NCI-H2081 (cell line): ENCODE data around the gene FLCN.
"Not testable (repeated sequence)": the region's sequence is repeated elsewhere in the genome, so short reads cannot be mapped to it uniquely, and the experiment has no call there.

Source experiments
- DNase-seq, 2 experiments: peaks; one replicate each; lab custom pipeline; 2025; lab: John Stamatoyannopoulos, UW

Gene FLCN

DNA sequence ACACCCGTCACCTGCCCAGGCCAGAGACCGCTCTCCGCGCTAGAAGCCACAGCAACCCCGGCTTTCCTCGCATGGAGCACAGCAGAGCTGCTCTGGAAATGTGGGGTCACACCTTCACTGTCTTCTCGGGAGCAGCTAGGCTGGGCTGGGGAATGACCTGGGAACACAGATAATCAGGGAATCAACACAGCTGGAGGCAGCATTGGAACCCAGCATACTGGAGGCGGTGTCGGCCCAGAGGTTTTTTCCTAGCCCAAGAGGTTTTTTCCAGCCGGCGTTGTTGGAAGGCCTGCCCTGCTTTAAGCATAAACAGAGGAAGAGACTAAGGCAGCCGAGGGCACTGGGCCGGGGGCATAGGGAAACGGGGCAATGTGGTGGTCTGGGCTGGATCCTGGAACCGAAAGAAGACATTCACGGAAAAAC is 30.0 kb downstream of the FLCN start:
- DNase-seq, result no peak

DNA sequence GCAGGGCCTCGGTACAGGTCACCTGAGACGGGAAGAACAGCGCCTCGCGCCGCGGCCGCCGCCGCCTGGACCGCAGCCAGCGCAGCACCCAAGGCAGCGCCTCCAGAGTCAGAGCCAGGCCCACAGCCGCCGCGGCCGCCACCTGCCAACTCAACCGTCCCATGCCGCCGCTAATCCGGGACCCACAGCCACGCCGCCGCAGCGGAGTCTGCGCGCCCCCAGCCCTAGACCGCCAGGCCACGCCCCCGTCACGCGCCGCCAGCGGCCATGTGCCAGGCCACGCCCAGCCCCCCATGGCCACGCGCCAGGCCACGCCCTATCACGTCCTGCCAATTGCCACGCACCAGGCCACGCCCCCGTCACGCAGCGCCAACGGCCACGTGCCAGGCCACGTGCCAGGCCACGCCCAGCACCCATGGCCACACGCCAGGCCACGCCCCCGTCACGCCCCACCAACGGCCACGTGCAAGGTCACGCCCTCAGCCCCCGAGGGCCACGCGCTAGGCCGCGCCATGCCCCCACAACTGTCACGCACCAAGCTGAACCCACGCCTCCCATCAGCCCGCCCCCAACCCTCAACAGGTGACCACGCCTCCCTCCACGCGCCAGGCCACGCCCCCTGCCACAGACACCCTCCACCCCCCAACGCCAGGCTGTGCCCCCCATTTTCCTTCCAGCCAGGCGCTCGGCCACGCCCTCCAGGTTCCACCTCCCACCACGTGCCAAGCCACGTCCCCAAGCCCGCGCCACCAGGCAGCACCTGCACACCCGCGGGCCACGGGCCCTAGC is 30.6 kb downstream of the FLCN start, which contains the start of gene PLD6:
TSS of gene PLD6 (minus strand) at position 210 of the 789 bp plus-strand sequence. CDS start at position 163, 47 bp downstream.
- DNase-seq, result peak; percentile 57 to 73

DNA sequence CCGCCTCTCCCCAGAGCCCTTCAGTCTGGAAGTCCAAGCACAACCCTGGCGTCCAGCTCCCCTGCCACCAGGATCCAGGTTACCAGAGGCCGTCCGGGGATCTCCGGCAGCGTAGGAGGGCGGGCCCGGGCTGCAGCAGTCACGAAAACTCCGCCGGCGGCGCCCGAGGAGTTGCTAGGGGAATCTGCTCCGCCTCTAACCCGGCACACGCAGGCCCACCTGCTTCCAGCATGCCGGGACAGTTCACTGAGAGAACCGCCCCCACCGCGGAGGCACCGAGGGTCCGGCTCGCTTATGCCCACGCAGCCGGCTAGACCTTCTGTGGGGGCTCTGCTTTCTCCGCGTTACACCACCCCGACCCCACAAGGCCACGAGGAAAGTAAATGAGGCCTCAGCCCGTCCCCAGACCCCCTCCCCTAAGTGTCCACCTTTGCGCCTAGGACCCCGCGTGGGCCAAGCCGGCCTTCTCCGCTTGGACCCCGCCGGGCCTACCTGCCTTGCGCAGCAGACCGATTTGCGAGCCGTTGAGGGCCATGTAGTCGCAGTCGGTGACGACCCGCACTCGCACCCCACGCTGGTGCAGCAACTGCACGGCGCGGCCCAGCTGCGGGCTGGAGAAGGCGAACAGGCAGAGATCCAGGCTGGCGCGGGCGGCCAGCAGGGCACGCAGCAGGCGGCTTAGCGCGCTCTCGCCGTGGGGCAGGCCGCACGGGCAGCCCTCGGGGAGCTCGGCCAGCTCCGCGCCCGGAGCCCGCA is 31.4 kb downstream of the FLCN start:
- peak; percentile 14 to 47 for DNase-seq

DNA sequence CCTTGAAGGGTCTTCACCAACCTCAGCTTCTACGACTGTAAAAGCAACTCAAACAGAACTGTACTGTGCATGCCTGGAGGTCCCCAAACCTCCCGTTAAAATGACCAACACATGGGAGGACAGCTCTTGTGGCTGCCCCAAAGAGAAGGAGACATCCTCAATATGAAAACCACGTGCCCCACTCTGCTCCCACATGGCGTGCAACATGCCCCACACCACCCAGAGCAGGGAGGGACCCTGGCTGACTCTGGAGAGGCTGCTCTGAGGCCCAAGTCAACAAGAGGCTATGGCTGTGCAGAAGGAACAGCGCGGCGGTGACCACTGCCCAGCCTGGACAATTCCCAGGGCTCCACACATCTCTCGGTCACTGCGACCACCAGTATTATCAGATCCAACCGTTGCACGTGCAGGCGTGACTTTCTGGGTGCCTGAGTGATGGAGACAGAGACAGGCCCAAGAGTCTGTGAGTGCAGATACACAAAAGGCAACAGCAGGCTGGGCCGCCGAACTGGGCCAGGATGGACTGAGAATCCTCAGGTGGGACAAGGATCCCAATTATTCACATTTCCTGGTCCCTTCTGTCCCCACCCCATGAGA is 32.2 kb downstream of the FLCN start:
- DNase-seq, result no peak

DNA sequence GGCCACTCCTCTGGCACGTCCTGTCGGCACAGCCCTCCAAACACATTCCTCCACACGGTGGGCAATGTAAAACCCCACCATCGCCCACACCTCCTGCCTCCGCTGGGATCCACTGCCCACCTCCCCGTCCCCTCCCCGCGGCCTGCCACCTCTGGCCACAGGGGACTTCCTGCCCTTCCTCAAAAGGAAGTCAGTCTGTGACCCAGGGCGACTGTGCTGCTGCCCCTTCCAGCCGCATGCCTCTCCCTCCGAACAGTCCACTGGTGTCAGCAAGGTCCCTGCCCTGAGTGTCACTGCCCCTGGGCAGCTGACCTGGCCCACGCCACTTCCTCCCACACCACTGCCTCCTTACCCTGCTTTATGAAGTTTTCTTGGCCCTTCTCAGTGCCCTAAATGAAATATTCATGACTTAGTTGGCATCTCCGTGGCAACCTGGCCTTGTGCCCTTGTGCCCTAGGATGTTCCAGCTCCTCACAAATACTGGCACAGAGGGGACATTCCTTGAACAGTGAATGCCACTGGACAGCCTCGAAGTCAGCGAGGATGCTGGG is 32.9 kb downstream of the FLCN start:
- no peak for DNase-seq

DNA sequence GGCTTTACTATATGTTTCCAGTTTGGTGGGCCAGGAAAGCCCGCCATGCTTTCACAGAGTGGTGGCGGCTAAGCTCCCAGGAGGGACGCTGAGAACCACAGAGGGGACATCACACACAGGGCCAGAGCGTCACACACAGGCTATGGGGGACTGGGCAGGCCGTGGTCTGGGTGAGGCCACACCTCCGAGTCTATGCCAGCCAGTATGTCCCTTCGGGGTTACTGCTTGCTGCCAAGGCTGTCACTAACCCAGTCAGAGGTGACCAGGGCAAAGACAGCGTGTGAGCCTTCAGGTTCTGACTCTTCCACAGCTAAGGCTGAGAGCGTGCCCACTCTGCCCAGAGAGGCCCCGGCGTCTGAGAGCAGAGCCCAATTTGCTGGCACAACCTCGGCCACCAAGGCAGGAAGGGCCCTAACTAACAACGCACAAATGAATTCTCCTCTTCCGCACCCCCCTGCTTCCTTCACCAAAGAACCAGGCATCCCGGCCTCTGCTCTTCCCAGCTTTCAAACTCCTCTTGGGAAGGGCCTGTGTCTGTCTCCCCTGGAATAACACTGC is 33.7 kb downstream of the FLCN start:
- DNase-seq, result no peak

DNA sequence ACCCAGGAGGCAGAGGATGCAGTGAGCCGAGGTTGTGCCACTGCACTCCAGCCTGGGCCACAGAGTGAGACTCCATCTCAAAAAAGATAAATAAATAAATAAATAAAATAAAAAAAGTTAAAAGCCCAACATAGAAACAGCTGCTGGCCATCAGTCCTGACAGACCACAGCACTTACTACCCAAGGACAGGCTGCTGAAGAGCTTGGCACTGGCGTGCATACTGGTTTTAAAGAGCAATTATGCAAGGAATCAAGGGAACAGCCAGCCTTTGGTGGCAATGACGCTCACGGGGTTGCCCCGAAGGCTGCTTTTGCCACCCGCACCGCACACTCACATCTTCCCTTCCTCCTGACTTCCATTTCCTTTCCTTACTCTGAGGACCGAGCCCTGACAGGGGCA is 35.1 kb downstream of the FLCN start:
- DNase-seq, result no peak

DNA sequence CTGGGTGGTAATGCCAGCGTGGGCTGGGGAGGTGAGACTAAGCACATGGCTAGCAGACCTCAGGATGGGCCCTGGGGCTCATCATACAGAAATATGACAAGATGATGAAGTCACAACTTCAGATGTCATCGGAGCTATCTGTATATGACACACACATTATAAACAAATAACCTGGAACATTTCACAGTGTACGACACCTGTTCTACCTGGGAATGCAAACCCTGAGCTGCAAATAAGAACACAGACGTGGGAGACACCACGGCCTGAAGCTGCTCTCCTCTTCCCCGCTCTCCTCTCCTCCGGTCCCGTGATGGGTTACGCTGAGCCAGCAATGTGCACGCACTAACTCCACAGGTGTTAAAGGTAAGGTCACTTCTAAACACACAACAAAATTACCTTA is 35.7 kb downstream of the FLCN start:
- DNase-seq, result no peak

DNA sequence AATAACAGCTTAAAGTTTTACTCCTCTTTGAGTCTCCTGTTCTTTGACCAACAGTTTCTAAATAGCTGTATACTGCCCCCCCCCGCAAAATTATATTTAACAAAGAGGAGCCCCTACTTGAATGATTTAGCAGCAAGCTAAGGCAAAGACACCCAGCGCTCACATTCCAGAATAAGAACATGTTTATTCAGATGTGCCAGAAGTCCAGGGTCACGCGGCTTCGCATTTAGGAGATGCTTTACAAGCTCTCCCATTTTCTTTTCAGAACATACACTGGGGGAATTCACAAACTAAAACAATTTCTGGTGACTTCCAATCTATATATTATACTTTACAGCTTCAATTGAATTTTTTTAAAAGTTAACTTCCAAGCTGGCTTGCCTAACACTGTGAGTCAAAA is 36.1 kb downstream of the FLCN start:
- no peak for DNase-seq

DNA sequence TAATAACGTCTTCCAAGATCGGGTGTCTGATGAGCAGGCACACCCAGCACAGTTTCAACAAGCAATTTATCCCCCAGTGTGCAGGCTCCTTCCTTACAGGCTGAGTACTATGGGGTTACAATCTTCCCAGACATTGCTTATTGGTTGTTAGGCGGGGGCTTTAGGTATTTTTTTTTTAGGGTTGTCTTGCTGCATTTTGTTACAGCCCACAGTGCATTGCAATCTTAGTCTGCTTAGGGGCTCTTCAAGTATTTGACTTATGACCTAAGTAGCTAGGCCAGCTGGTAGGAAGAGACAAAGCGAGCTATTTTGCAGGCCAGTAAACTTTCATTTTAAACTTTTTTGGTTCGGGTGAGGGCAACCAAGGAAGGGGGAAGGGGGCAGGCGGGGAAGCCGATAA is 36.7 kb downstream of the FLCN start:
- DNase-seq, result no peak

DNA sequence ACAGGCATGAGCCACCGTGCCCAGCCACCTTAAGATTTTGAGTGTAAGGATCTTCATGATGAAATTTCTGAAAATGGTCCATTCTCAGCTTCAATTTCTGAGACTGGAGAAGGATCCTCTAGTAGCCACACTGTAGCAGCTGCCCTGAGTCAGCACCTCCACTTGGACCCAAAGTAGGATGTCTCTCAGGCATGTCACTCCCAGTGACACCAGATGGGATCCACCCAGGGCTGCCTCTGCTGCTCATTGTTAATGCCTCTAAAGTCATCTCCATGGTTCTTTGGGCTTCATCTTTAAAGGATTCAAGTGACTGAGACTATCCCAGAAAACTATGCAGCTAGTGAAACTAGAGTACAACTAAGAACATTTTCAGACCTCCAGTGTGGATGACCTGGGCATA is 38.7 kb downstream of the FLCN start:
- no peak for DNase-seq

DNA sequence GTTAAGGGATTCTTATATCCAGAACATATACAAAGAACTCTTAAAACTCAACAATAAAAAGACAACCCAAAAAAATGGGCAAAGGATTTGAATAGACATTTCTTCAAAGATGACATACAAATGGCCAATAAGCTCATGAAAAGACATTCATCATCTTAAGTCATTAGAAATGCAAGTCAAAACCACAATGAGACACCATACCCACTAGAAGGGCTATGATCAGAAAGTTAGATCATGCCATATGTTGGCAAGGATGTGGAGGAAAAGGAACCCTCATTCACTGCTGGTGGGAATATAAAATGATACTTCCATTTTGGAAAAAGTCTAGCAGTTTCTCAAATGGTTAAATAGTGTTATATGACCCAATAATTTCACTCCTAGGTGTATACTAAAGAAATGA is 40.2 kb downstream of the FLCN start:
- DNase-seq, result no peak

DNA sequence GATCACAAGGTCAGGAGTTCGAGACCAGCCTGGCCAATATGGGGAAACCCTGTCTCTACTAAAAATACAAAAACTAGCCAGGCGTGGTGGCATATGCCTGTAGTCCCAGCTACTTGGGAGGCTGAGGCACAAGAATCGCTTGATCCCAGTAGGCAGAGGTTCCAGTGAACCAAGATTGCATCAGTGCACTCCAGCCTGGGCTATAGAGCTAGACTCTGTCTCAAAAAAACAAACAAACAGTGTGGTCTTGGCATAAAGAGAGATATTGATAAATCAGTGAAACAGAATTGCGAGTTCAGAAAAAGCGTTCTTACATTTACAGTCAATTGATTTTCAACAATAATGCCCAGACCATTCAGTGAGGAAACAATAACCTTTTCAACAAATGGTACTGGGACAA is 41.5 kb downstream of the FLCN start:
- not testable (repeated sequence) for DNase-seq

DNA sequence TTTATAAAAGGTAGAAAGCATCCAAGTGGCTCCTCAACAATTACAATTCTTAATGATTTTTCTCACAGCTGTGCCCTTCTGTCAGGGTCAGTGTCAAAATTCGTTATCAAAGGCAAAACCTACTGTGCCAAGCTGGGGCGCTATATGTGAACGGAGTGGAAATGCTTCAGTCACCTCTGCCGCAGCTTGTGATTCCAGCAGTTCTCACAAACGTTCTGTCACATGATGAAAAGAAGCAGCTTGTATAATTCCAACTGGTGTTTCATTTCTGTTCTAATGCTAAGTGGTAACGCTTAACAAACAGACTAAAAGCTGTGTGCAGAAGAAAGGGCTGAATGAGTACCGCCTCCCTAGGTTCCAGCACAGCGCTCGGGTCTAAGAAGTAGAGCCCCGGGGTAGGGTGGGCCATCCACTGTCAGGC is 45.0 kb downstream of the FLCN start:
- peak in 1 of 2 experiments; percentile 13 for DNase-seq

DNA sequence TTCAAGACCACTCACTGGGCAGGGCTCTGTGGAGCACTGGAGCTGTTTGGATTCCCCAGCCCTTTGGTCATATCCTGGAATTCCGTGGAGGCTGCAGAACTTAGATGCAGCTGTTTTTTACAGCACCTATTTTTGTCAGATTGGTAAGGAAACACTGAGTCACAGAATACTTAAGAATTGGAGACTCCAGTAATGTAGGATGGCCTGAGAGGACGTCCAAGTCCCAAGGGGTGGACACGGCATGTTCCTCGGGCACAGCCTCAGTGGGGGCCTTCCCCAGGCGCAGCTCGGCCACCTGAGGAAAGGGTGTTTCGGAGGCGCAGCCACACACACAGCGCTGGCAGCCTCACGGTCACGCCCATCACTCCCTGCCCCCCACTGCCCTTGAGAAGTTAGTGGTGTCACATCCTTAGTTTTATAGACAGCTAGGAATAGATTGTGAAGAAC is 45.6 kb downstream of the FLCN start:
- DNase-seq, result no peak

DNA sequence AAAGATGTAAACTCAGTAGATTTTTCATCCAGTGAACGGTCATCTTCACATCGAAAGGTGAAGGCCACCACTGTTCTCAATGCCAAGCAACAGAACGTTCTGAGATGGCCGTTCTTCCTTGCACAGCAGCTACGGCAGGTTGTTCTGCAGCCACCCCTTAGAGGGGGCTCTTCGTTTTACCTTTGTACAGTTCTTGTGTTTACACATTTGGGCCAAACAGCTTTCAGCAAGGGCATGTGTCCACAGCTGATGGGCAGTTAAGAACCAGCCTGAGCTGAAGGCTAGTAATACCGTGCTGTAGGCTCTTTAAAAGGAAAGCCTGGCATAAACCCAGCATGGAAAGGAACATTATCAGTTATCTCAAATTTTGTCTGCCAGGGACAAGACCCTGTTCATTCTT is 46.8 kb downstream of the FLCN start:
- DNase-seq, result no peak

DNA sequence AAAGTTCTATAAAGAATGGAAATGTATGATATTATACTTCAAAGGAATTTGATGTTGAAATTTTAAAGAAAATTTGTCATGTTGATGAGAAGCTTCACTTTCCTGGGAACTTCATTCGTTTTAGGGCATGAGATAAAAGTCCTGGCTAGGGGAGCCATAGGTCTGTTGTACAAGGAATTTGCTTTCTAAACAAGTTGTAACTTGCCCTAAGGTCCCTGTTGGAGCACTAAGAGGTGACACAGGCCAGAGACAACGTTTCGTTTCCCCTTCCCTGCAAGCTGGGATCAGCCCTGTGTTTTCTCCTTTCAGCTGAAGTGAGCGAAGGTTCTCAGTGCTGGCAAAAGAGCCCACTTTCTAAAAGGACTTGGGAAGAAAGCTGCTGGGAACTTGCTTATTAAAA is 47.4 kb downstream of the FLCN start:
- no peak for DNase-seq

DNA sequence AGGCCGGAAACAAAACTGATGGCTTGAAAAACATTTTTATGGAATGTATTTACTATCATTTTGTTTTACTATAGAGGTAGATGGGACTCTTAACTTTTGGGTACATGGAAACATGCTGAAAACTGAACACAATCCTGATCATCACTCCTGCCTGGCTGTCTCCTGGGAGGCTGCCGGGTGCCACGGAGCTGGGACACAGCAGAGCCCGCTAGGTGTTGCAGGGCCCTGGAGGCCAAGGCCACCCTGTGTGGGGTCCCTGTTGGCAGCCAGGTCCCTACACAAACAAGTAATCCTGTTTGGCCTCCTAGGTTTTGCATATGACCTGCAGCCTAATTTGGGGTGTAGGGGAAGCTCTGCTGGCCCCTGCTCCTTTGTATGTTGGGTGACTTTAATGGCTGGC is 48.4 kb downstream of the FLCN start:
- no peak for DNase-seq

DNA sequence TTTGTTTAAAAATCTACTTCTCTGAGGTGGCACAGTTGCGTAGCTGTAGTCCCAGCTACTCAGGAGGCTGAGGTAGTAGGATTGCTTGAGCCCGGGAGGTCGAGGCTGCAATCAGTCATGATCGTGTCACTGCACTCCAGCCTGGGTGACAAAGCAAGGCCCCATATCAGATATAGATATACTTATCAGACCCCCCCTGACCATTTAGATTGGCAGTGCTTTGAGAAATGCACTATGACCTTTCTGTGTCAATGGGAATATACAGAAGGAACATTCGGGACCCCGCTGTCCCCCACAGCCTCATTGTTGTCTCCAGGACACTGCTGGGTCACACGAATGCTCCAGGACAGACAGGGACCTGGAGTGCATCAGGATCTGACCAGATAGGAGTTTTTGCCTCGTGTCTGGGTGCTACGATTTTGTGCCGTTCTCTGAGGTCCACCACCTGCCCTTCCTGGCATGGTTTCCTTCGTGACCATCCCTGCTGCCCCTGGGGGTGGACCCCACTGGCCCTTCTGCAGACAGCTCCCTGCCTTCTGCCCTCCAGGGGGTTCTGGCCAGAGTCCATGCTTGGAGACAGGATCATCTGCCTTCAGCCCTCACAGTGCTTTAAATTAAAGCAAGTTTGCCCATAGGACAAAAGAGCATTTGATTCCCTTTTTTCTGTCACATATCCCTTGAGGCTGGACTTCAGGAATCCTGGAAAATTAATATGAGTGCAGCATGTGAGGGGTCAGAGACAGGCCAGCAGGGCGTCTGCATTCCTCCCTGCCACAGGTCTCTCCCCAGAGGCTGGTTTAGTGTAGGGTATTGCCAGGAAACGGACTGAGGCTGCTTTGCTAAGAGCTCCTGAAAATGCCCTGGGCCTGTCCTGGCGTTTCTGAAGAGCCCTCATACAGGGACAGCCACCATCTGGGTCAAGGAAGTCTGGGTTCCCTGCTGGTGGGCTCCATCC is 50.1 kb downstream of the FLCN start:
- DNase-seq, result no peak

DNA sequence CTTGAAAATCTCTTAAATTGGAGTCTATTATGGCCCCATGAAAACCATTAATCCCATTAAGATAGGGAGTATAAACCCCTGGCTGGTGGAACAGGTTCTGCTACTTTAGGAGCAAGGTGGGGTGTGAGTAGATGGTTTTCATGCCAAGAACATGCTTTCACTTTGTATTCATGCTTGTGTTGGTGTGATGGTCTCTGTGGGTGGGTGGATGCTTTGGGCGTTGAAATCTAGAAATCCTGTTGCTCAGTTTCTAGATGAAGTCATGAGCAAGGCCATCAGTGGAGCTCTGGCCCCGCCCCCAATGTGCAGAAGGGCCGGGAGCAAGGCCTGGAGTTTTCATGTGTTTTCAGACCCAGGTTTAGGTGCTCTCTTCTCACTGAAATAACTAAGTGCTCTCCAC is 50.9 kb downstream of the FLCN start:
- DNase-seq, result no peak
